ENCODE results near the gene USP32. TPM values are rescaled to one million over a fixed set of nuclear protein-coding genes. Genes with fewer than 3 reads are reported as not detected.
"Not testable (repeated sequence)": the region's sequence is repeated elsewhere in the genome, so short reads cannot be mapped to it uniquely, and the experiment has no call there.

The USP32 gene
- total and polyA plus RNA-seq, 2 donors (not counting 3 experiments of a cell fraction or from before 2014, with no cell fraction given): 15.7 to 52.9 TPM

- Histone ChIP-seq H3K9me3 (replicated peaks; ENCODE audit: control insufficient read depth, insufficient read depth, low read length) (no peaks in the 10 kb centered on the region), H3K4me2 (ENCODE audit: insufficient read depth, low read length) (no peak overlapping the region), H3K4me1 (ENCODE audit: control insufficient read depth, extremely low read depth, insufficient read depth, low read length) (no peaks in the 10 kb centered on the region), H3K9me1 (replicated peaks; ENCODE audit: control insufficient read depth, extremely low read depth, insufficient read depth, low read length) (no peaks in the 10 kb centered on the region), H3K27ac (ENCODE audit: insufficient read depth, low read depth, low read length) (no peak overlapping the region), H2AFZ (ENCODE audit: low read depth, low read length) (no peak overlapping the region), H3K36me3 (ENCODE audit: control insufficient read depth in 2 of 2, extremely low read depth in 1 of 2, insufficient read depth in 2 of 2, low read length in 2 of 2) (peaks cover 3 to 15% of the 10 kb centered on the region in 2 experiments), H3K4me3 (replicated peaks in 1 of 3; ENCODE audit: insufficient read depth in 1 of 3, low read depth in 1 of 3, low read length in 3 of 3) (no peak overlapping the region), H3K79me2 (ENCODE audit: control insufficient read depth, insufficient read depth, low read length) (no peaks in the 10 kb centered on the region), H4K20me1 (replicated peaks; ENCODE audit: control insufficient read depth, extremely low read depth, insufficient read depth, low read length) (no peaks in the 10 kb centered on the region), H3K9ac (replicated peaks; ENCODE audit: extremely low read depth, insufficient read depth, low read length) (no peak overlapping the region), H3K27me3 (ENCODE audit: control insufficient read depth in 2 of 2, insufficient read depth in 2 of 2, low read length in 2 of 2) (no peaks in the 10 kb centered on the region)
- FAIRE-seq: no peak
- TF ChIP-seq MYC (IDR thresholded peaks at IDR 0.05; ENCODE audit: low read depth, low read length) (no peak), JUN (IDR thresholded peaks at IDR 0.05; ENCODE audit: borderline replicate concordance, insufficient read depth, insufficient read length, low read depth) (no peak), GATA2 (IDR thresholded peaks at IDR 0.05; ENCODE audit: insufficient read depth, insufficient read length, low read depth, low read length) (no peak), EZH2 (IDR thresholded peaks at IDR 0.05; ENCODE audit: borderline replicate concordance, low read depth, low read length, severe bottlenecking) (no peak), POLR2A (IDR thresholded peaks at IDR 0.05; ENCODE audit: low read depth, low read length) (no peak), FOS (IDR thresholded peaks at IDR 0.05; ENCODE audit: borderline replicate concordance, insufficient read depth, low read length) (no peak), POLR2AphosphoS5 (IDR thresholded peaks at IDR 0.05; ENCODE audit: insufficient read depth, low read depth, low read length) (no peak), CTCF (IDR thresholded peaks at IDR 0.05; ENCODE audit: extremely low read depth in 1 of 2, insufficient read depth in 1 of 2, low read depth in 1 of 2, low read length in 2 of 2) (no peak), MAX (IDR thresholded peaks at IDR 0.05; ENCODE audit: insufficient read depth, insufficient read length) (no peak)
- intact Hi-C loops (cut with micrococcal nuclease): no loop called here
- DNase-seq (ENCODE audit: low read depth, low spot score): no peak
- dilution Hi-C loops (cut with MboI; ENCODE audit: extremely low pct_ligation_motif_present, low sequenced_read_pairs): no loop called here
- ChIA-PET POLR2A (no interaction called here), CTCF (no interaction called here)
- BruUV-seq (replicated peaks): no TSS peak
These were observed 203.2 kb downstream of the USP32 start for GRCh38 chr17:60188759-60189158.

GRCh38 chr17:60186846-60187745, 204.8 kb downstream of the USP32 start:
- H3K4me3 ChIP-seq (replicated peaks in 1 of 3; ENCODE audit: insufficient read depth in 1 of 3, low read depth in 1 of 3, low read length in 3 of 3); H2AFZ ChIP-seq (ENCODE audit: low read depth, low read length); CTCF ChIA-PET; H3K79me2 ChIP-seq (ENCODE audit: control insufficient read depth, insufficient read depth, low read length); H3K4me2 ChIP-seq (ENCODE audit: insufficient read depth, low read length); BruUV-seq (replicated peaks); H3K4me1 ChIP-seq (ENCODE audit: control insufficient read depth, extremely low read depth, insufficient read depth, low read length); H3K9ac ChIP-seq (replicated peaks; ENCODE audit: extremely low read depth, insufficient read depth, low read length); H3K9me1 ChIP-seq (replicated peaks; ENCODE audit: control insufficient read depth, extremely low read depth, insufficient read depth, low read length); DNase-seq (ENCODE audit: low read depth, low spot score); H3K9me3 ChIP-seq (replicated peaks; ENCODE audit: control insufficient read depth, insufficient read depth, low read length); intact Hi-C loops (cut with micrococcal nuclease); H3K27me3 ChIP-seq (ENCODE audit: control insufficient read depth in 2 of 2, insufficient read depth in 2 of 2, low read length in 2 of 2); dilution Hi-C loops (cut with MboI; ENCODE audit: extremely low pct_ligation_motif_present, low sequenced_read_pairs); H3K27ac ChIP-seq (ENCODE audit: insufficient read depth, low read depth, low read length); H4K20me1 ChIP-seq (replicated peaks; ENCODE audit: control insufficient read depth, extremely low read depth, insufficient read depth, low read length); FAIRE-seq: not testable (repeated sequence)
- POLR2A ChIA-PET: interaction anchor here (0.6 kb wide), 1 partner anchor 33 kb away, joined by 5 read pairs; no protein-coding TSS in a partner anchor
- H3K36me3 ChIP-seq (ENCODE audit: control insufficient read depth in 2 of 2, extremely low read depth in 1 of 2, insufficient read depth in 2 of 2, low read length in 2 of 2): peaks cover 0 to 13% of the 10 kb centered on the region in 2 experiments

Measured in endothelial cell of umbilical vein (primary cell).